ENCODE measurements around the gene MTMR12.
A peak's percentile ranks its signal among the peaks of the same experiment; 100 is the strongest.

MTMR12 gene

GRCh38 chr5:32312595-32313332 is at the start of gene MTMR12:
MTMR12 (minus strand) TSS chr5:32312939; CDS start chr5:32312838, 101 bp downstream.
- peak; percentile 99 for DNase-seq (ENCODE audit: low read depth)

GRCh38 chr5:32362527-32362926 is 49.8 kb upstream of the MTMR12 start:
- no peak for DNase-seq (ENCODE audit: low read depth)

GRCh38 chr5:32360906-32361305 is 48.2 kb upstream of the MTMR12 start:
- no peak for DNase-seq (ENCODE audit: low read depth)

- DNase-seq (ENCODE audit: low read depth): no peak
Observed at GRCh38 chr5:32358611-32359010, 45.9 kb upstream of the MTMR12 start.

- no peak for DNase-seq (ENCODE audit: low read depth)
Observed at GRCh38 chr5:32357658-32358057, 44.9 kb upstream of the MTMR12 start.

GRCh38 chr5:32355686-32356085 is 42.9 kb upstream of the MTMR12 start:
- no peak for DNase-seq (ENCODE audit: low read depth)

GRCh38 chr5:32353420-32353819 is 40.7 kb upstream of the MTMR12 start:
- DNase-seq (ENCODE audit: low read depth): no peak

GRCh38 chr5:32352685-32353084 is 39.9 kb upstream of the MTMR12 start:
- DNase-seq (ENCODE audit: low read depth): no peak

GRCh38 chr5:32346869-32347268 is 34.1 kb upstream of the MTMR12 start:
- DNase-seq (ENCODE audit: low read depth): no peak

GRCh38 chr5:32343058-32343672 is 30.4 kb upstream of the MTMR12 start:
- DNase-seq (ENCODE audit: low read depth): no peak

GRCh38 chr5:32342656-32343055 is 29.9 kb upstream of the MTMR12 start:
- DNase-seq (ENCODE audit: low read depth): no peak

- DNase-seq (ENCODE audit: low read depth): no peak
Observed at GRCh38 chr5:32339878-32340277, 27.1 kb upstream of the MTMR12 start.

GRCh38 chr5:32339198-32339597 is 26.5 kb upstream of the MTMR12 start:
- DNase-seq (ENCODE audit: low read depth): no peak

GRCh38 chr5:32332966-32333365 is 20.2 kb upstream of the MTMR12 start:
- DNase-seq (ENCODE audit: low read depth): no peak

- no peak for DNase-seq (ENCODE audit: low read depth)
Observed at GRCh38 chr5:32332361-32332760, 19.6 kb upstream of the MTMR12 start.

GRCh38 chr5:32331935-32332274 is 19.2 kb upstream of the MTMR12 start:
- no peak for DNase-seq (ENCODE audit: low read depth)

GRCh38 chr5:32331217-32331934 is 18.6 kb upstream of the MTMR12 start:
- no peak for DNase-seq (ENCODE audit: low read depth)

GRCh38 chr5:32330126-32330971 is 17.6 kb upstream of the MTMR12 start:
- no peak for DNase-seq (ENCODE audit: low read depth)

GRCh38 chr5:32329395-32329834 is 16.7 kb upstream of the MTMR12 start:
- DNase-seq (ENCODE audit: low read depth): peak; percentile 27

- DNase-seq (ENCODE audit: low read depth): no peak
Observed at GRCh38 chr5:32326216-32326772, 13.6 kb upstream of the MTMR12 start.

- no peak for DNase-seq (ENCODE audit: low read depth)
Observed at GRCh38 chr5:32325616-32326015, 12.9 kb upstream of the MTMR12 start.

GRCh38 chr5:32325062-32325461 is 12.3 kb upstream of the MTMR12 start:
- DNase-seq (ENCODE audit: low read depth): no peak
